Heart left ventricle (tissue), 13 donors: ENCODE data around the gene SNIP1.

Source experiments
- POLR2A ChIP-seq, 2 donors: fragments of 450-650 bp; IDR thresholded peaks; one replicate each; pipeline ENCODE4 v1.6.1; 2017; ENCODE audit warnings: antibody characterized with exemption in 2 of 2, mild to moderate bottlenecking in 2 of 2, moderate library complexity in 2 of 2
- TF ChIP-seq, protein P1 (sequence below), 12 donors: fragments of 200-600 bp; sonication (generic) in 4 of 12; IDR thresholded peaks; one replicate each; pipeline versions ENCODE4 v1.5.0 to v1.8.0; 2018 to 2022; ENCODE audit warnings: antibody characterized with exemption in 12 of 12, mild to moderate bottlenecking in 5 of 12
- donor health status: ischemic (EF 13 %, LVEDD 7.1; RV severe dilation, severe dysfunction).
- donor health status: DM: no; HTN: yes; CAD: no.
- donor health status: DM: no; HTN: no; CAD: no.
- donor health status: ischemic (EF 25% LVEDD 6.9; RV normal size, moderate dysfunction).
- donor health status: ischemic (EF 25% LVEDD 5.7; RV mildly dilated, moderate dysfunction).
- donor health status: ischemic (EF 35%, LVEDD 5.7; RV mildly dilated, moderate dysfunction).
- donor health status: nonischemic (EF 11% LVEDD 7.7; RV severe dilation, severe dysfunction).
- donor health status: DM: yes; HTN: yes; CAD: no.
- donor health status: PGD.
- donor health status: ischemic (EF 29% LVEDD 5.4; RV normal size, mild dysfunction).
- donor health status: nonischemic (EF 23%, LVEDD 6.1; RV moderate dilation, normal function).

DNA sequence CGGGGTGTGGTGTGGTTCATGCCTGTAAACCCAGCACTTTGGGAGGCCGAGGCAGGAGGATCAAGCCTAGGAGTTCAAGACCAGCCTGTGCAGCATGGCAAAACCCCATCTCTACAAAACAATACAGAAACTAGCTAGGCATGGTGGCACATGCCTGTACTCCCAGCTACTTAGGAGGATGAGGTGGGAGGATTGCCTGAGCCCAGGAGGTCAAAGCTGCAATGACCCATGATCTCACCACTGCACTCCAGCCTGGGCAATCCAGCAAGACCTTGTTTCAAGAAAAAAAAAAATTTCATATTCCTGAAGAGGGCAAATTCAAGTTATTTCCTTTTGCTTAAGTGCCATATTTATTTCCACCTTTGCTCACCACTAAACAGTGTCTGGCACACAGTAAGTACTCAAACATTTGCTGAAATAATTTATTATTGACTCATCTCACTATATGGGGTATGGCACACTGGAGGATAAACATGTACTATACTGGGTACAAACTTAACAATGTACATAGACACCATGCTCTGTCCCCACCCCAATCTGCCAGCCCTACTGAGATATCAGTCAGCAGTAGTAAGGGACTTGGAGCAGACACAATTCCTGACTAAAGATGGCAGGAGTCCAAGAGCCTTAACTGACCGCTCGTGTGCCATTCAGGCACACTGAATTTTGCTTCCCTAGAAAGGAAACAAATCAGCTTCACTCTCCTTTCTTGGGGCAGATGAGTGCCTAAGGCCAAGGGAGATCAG, 55.0 kb downstream of the SNIP1 start:
- TF ChIP-seq, protein P1, sequence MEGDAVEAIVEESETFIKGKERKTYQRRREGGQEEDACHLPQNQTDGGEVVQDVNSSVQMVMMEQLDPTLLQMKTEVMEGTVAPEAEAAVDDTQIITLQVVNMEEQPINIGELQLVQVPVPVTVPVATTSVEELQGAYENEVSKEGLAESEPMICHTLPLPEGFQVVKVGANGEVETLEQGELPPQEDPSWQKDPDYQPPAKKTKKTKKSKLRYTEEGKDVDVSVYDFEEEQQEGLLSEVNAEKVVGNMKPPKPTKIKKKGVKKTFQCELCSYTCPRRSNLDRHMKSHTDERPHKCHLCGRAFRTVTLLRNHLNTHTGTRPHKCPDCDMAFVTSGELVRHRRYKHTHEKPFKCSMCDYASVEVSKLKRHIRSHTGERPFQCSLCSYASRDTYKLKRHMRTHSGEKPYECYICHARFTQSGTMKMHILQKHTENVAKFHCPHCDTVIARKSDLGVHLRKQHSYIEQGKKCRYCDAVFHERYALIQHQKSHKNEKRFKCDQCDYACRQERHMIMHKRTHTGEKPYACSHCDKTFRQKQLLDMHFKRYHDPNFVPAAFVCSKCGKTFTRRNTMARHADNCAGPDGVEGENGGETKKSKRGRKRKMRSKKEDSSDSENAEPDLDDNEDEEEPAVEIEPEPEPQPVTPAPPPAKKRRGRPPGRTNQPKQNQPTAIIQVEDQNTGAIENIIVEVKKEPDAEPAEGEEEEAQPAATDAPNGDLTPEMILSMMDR (IDR thresholded peaks at IDR 0.05): no peak
- TF ChIP-seq POLR2A (IDR thresholded peaks at IDR 0.05): no peak
